ENCODE results near the gene LRP8.

DNA sequence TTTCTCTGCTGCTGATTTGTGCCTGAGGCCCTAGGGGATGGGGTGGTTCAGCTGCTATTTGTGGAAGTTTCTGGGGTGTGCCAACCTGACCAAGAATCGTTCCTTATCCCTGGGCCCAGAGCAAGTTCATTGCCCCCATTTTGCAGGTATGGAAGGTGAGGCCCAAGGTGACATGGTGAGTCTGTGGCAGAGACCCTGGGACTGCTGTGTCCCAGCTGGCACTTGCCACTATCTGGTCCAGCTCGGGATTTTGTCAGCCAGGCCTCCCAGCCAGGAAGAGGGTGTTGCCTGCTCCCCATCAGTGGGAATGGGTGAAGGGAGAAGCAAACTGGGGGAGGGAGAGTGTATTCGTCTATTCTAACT, 18.9 kb upstream of the LRP8 start:
- TF ChIP-seq POLR2A (IDR thresholded peaks at IDR 0.05; ENCODE audit: borderline replicate concordance, extremely low read depth, insufficient read depth, insufficient read length) = no peak
- TF ChIP-seq ZNF274 (IDR thresholded peaks at IDR 0.05; ENCODE audit: low read depth, low read length) = no peak
- no peak for TF ChIP-seq CTCF (IDR thresholded peaks at IDR 0.05 in 2 of 3, conservative IDR thresholded peaks at IDR 0.05 in 1 of 3; ENCODE audit: borderline replicate concordance in 1 of 3, insufficient read depth in 1 of 3, low read depth in 2 of 3, low read length in 2 of 3)
- no peak for TF ChIP-seq EZH2 (IDR thresholded peaks at IDR 0.05)
